ENCODE measurements around the gene RAE1. TPM values are rescaled to one million over a fixed set of nuclear protein-coding genes. Genes with fewer than 3 reads are reported as not detected.

RAE1 gene
- total and polyA plus RNA-seq, 2 of the 4 experiments (the other 2 are of a cell fraction): 32.8 to 80.5 TPM

- Histone ChIP-seq H3K4me3 (ENCODE audit: insufficient read depth, low read depth, low read length) (no peak overlapping the region), H2BK5ac (ENCODE audit: low read depth, low read length, poor library complexity, severe bottlenecking) (no peak overlapping the region), H3K4me2 (ENCODE audit: low read depth, low read length) (no peak overlapping the region), H3K27ac (ENCODE audit: insufficient read depth, low read length) (no peak overlapping the region), H2BK15ac (ENCODE audit: low read depth, low read length) (no peak overlapping the region), H3K79me1 (ENCODE audit: low read depth in 1 of 2, low read length in 2 of 2) (no peaks in the 10 kb centered on the region), H4K5ac (ENCODE audit: low read depth, low read length) (no peak overlapping the region), H3K18ac (ENCODE audit: low read depth, low read length) (no peak overlapping the region), H3K9me1 (ENCODE audit: insufficient read depth, low read length) (no peaks in the 10 kb centered on the region), H3K9ac (ENCODE audit: low read depth, low read length) (no peak overlapping the region), H3K23ac (ENCODE audit: low read depth, low read length) (no peak overlapping the region), H4K20me1 (ENCODE audit: insufficient read depth, low read length) (no peaks in the 10 kb centered on the region), H4K91ac (ENCODE audit: insufficient read depth, low read depth, low read length) (no peak overlapping the region), H3K14ac (replicated peaks; ENCODE audit: low read depth, low read length) (no peak overlapping the region), H3K36me3 (ENCODE audit: control insufficient read depth, insufficient read depth, low read length) (no peaks in the 10 kb centered on the region), H3K4ac (ENCODE audit: low read depth, low read length) (no peak overlapping the region), H4K8ac (ENCODE audit: low read depth in 2 of 2, low read length in 2 of 2) (no peak overlapping the region), H3K4me1 (ENCODE audit: control insufficient read depth, insufficient read depth, low read length) (no peaks in the 10 kb centered on the region), H3K9me3 (ENCODE audit: control insufficient read depth, insufficient read depth, low read length) (no peaks in the 10 kb centered on the region), H3K56ac (ENCODE audit: extremely low read depth, insufficient read depth, low read length) (no peak overlapping the region), H2BK20ac (ENCODE audit: low read depth, low read length) (no peak overlapping the region), H2AFZ (replicated peaks; ENCODE audit: low read length, poor library complexity) (no peak overlapping the region), H2AK5ac (ENCODE audit: low read depth, low read length) (no peak overlapping the region), H3K27me3 (ENCODE audit: control insufficient read depth, insufficient read depth, low read length) (peaks cover 4% of the 10 kb centered on the region; the same call in 1 of the 2 replicates), H2AK9ac (replicated peaks; ENCODE audit: low read depth, low read length, poor library complexity) (no peak overlapping the region), H2BK120ac (ENCODE audit: low read depth, low read length) (no peak overlapping the region)
- in situ Hi-C loops (cut with MboI; ENCODE audit: low sequenced_read_pairs) (no loop called here), intact Hi-C loops (cut with micrococcal nuclease) (no loop called here), dilution Hi-C loops (cut with HindIII; ENCODE audit: low sequenced_read_pairs, unreplicated experiment) (no loop called here)
- DNase-seq (no peak), ATAC-seq (ENCODE audit: low read depth) (no peak)
- no TSS peak for BruUV-seq (replicated peaks)
- 0% methylated on average over 1 of the region's 2 CpGs; no CpG with 5 or more reads in 1 of the 2 experiments for WGBS, 2 experiments (ENCODE audit: extremely low coverage in 2 of 2, insufficient read length in 1 of 2)
- ChIA-PET POLR2A (ENCODE audit: unreplicated experiment) (no interaction called here), CTCF (no interaction called here)
- TF ChIP-seq CEBPB (IDR thresholded peaks at IDR 0.05; ENCODE audit: low read depth, low read length) (no peak), NFE2L2 (IDR thresholded peaks at IDR 0.05; ENCODE audit: low read depth, low read length) (no peak), MXI1 (IDR thresholded peaks at IDR 0.05; ENCODE audit: borderline replicate concordance, low read depth, low read length) (no peak), ELK1 (IDR thresholded peaks at IDR 0.05; ENCODE audit: borderline replicate concordance, low read depth, low read length) (no peak), FOS (IDR thresholded peaks at IDR 0.05; ENCODE audit: low read depth, low read length) (no peak), SMC3 (IDR thresholded peaks at IDR 0.05; ENCODE audit: low read depth, low read length) (no peak)
- TF ChIP-seq, protein P1, sequence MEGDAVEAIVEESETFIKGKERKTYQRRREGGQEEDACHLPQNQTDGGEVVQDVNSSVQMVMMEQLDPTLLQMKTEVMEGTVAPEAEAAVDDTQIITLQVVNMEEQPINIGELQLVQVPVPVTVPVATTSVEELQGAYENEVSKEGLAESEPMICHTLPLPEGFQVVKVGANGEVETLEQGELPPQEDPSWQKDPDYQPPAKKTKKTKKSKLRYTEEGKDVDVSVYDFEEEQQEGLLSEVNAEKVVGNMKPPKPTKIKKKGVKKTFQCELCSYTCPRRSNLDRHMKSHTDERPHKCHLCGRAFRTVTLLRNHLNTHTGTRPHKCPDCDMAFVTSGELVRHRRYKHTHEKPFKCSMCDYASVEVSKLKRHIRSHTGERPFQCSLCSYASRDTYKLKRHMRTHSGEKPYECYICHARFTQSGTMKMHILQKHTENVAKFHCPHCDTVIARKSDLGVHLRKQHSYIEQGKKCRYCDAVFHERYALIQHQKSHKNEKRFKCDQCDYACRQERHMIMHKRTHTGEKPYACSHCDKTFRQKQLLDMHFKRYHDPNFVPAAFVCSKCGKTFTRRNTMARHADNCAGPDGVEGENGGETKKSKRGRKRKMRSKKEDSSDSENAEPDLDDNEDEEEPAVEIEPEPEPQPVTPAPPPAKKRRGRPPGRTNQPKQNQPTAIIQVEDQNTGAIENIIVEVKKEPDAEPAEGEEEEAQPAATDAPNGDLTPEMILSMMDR (conservative IDR thresholded peaks at IDR 0.05; ENCODE audit: low read depth, low read length): no peak
These were observed 28.6 kb upstream of the RAE1 start for GRCh38 chr20:57322476-57322875.

All from IMR-90 (cell line).